CD4-positive, alpha-beta T cell treated with Interleukin-10 for 1 hour (primary cell): ENCODE data around the gene YJU2.
"Not testable (repeated sequence)": the region's sequence is repeated elsewhere in the genome, so short reads cannot be mapped to it uniquely, and the experiment has no call there.

ENCODE experiments used
- DNase-seq: peaks from one replicate; pipeline ENCODE4 v3.0.0-alpha.2; 2020

The YJU2 gene

GRCh38 chr19:4246767-4247593 lies at the start of gene YJU2:
Gene YJU2, plus strand, starts transcription at chr19:4247080. Its CDS starts 67 bp downstream, at chr19:4247147.
- peak; percentile 99 for DNase-seq

DNA sequence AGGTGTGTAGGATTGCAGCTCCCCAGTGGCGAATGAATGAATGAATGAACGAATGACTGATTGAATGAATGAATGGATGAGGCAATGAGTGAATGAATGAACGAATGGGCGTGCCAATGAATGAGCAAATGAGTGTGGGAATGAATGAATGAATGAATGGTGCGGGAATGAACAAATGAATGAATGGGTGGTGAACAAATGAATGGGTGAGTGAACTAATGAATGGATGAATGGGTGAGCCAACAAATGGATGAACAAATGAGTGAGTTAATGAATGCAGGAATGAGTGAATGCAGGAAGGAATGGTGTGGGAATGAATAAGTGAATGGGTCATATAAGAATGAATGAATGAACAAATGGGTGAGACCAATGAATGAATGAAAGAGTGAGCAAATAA lies 49.7 kb upstream of the YJU2 start:
- no peak for DNase-seq

- no peak for DNase-seq
These were observed 49.0 kb upstream of the YJU2 start for GRCh38 chr19:4197625-4198466.

DNA sequence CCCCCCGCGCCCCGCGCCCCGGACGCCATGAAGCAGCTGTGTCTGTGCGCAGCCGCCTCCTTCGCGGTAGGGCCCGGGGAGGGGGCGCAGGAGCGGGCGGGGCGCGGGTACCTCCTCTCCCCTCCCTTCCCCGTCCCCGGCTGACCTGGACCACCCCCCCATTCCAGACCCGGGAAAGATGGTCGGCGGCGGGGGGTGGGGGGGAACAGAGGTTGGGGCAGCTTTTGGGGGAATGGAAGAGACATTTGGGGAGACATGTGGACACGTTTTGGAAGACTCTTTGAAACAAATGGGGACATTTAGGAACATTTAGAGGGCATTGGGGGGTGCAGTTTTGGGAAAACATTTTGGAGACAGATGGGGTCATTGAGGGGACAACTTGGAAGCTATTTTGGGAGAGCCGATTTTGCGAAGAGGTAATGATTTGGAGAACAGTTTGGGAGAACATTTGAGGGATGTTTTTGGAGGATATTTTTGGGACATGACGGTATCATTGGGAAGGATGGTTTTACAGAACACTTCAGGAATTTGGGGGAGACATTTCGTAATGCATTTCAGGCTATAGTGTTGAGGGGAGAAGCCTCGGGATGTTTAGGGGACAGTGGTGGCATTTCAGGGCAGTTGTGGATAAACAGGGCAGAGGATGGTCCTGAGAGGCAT lies 48.3 kb upstream of the YJU2 start:
- DNase-seq, result no peak

GRCh38 chr19:4199699-4200293 lies 47.1 kb upstream of the YJU2 start:
- no peak for DNase-seq

GRCh38 chr19:4200940-4201542 lies 45.8 kb upstream of the YJU2 start:
- DNase-seq, result no peak

- DNase-seq, result no peak
These were observed 45.1 kb upstream of the YJU2 start for GRCh38 chr19:4201798-4202197.

- no peak for DNase-seq
These were observed 39.9 kb upstream of the YJU2 start for GRCh38 chr19:4206818-4207484.

DNA sequence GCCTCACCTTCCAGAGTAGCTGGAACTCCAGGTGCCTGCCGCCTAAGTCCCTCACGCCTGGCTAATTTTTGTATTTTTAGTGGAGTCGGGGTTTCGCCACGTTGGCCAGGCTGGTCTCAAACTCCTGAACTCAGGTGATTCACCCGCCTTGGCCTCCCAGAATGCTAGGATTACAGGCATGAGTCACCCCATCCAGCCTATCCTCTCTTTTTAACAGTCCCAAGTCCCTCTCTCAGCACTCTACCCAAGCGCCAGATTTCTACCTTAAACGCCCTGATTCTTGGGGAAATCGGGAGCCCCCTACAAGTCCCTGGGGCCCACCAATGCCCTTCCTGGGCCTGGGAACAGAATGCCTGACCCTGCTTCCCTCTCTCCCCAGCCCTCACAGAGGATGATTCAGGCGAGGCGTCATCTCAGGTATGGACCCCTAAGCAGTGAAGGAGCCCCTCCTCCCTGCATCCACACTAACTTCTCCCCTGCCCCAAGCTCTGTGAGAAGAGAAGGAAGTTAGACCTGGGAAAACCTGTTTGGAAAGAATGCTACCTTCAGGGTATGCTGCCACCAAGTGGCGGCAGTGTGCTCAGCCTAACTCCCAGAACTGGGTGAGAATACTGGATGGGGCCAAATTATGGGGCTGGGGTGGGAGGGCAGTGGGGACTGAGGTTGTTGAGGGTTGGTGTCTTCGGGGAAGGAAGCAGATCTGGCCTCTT lies 38.3 kb upstream of the YJU2 start:
- no peak for DNase-seq

GRCh38 chr19:4210166-4210731 lies 36.6 kb upstream of the YJU2 start:
- no peak for DNase-seq

GRCh38 chr19:4213116-4213515 lies 33.8 kb upstream of the YJU2 start:
- no peak for DNase-seq

DNA sequence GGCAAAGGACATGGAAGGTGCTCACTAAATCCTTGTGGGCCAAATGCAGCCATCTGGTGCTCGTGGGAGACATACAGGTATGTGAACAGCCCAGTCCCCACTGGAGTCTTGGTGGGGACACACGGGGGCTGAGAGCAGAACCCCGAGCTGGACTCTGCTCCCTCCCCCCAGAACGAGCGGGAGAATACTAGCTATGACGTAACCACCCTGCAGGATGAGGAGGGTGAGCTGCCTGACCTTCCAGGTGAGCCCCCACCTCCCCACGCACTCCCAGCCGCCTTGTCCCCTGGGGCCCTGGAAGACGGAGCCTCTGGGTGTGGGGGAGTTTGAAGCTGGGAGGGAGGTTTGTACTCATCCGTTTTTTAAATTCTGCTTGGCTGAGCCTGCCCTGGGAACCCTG lies 31.1 kb upstream of the YJU2 start:
- no peak for DNase-seq

- DNase-seq, result no peak
These were observed 30.0 kb upstream of the YJU2 start for GRCh38 chr19:4216846-4217245.

DNA sequence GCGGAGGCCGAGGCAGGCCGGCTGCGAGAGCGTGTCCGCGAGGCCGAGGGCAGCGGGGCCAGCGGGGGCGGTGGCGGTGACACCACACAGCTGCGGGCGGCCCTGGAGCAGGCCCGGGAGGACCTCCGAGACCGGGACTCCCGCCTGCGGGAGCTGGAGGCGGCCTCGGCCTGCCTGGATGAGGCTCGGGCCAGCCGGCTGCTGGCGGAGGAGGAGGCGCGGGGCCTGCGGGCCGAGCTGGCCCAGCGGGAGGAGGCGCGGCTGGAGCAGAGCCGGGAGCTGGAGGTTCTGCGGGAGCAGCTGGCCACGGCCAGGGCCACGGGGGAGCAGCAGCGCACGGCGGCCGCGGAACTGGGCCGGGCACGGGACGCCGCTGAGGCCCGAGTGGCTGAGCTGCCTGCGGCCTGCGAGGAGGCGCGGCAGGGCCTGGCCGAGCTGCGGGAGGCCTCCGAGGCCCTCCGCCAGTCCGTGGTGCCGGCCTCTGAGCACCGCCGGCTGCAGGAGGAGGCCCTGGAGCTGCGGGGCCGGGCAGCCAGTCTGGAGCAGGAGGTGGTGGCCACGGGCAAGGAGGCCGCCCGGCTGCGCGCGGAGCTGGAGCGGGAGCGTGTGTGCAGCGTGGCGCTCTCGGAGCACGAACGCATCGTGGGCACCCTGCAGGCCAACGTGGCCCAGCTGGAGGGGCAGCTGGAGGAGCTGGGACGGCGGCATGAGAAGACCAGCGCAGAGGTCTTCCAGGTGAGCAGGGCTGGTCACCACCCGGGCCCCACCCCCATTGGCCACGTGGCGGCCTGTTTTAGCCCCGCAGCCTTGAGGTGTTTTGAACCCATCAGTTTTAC lies 29.2 kb upstream of the YJU2 start:
- no peak for DNase-seq

DNA sequence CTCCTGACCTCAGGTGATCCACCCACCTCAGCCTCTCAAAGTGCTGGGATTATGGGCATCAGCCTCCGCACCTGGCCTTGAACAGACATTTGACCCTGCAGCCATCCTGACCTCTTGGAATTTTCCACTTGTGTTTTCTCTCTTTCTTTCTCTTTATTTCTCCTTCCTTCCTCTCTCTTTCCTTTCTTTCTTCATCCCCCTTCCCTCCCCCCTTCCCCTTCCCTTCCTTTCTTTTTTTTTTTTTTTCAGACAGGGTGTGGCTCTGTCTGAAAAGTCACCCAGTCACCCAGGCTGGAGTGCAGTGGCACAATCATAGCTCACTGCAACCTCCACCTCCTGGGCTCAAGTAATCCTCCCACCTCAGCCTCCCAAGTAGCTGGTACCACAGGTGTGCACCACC lies 28.4 kb upstream of the YJU2 start:
- not testable (repeated sequence) for DNase-seq

- no peak for DNase-seq
These were observed 26.7 kb upstream of the YJU2 start for GRCh38 chr19:4220188-4220587.

- DNase-seq, result no peak
These were observed 22.4 kb upstream of the YJU2 start for GRCh38 chr19:4224470-4224869.

DNA sequence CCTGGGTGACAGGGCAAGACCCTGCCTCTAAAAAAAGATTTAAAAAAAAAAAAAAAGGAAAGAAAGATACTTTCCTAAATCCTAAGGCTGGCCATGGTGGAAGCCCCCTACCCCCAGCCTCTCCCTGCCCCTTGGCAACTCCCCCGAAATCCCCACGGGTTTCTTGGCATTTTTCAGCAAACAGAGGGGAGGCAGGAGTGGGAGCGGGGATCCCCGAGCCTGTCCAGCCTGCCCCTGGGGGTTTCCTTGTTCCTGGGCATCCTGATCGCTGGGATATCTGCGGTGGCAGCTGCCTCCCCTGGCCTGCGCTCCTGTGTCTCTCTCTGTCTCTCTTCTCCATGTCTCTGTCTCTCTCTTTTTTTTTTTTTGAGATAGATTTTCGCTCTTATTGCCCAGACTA lies 21.0 kb upstream of the YJU2 start:
- no peak for DNase-seq

- no peak for DNase-seq
These were observed 19.1 kb upstream of the YJU2 start for GRCh38 chr19:4227771-4228170.

GRCh38 chr19:4228765-4229178 lies 18.1 kb upstream of the YJU2 start:
- no peak for DNase-seq
